IMR-90 (cell line): ENCODE data around the gene PAMR1. TPM values are rescaled to one million over a fixed set of nuclear protein-coding genes. Genes with fewer than 3 reads are reported as not detected.

Experiments
- ATAC-seq: fragments of 200-7000 bp; cut with Tn5 transposase; 2 replicates; pipeline ENCODE4 v1.9.1; 2020; ENCODE audit warnings: low read depth, mild to moderate bottlenecking, moderate library complexity
- BruUV-seq: library from RNA; stranded (reverse); fragments of 400-500 nt; replicated peaks from 2 replicates; lab custom pipeline; 2021; lab: Mats Ljungman, UMichigan
- CTCF ChIA-PET: fragments of 300-600 bp; formaldehyde crosslinking; extraction: SDS; loops from one replicate; lab custom pipeline; 2021; ENCODE audit warnings: antibody characterized with exemption; lab: Yijun Ruan, JAX
- POLR2A ChIA-PET: fragments of 300-600 bp; sonication (Branson Sonifier 250); formaldehyde crosslinking; loops from one replicate; lab custom pipeline; 2022; ENCODE audit warnings: antibody characterized with exemption; ENCODE audit not compliant: unreplicated experiment; lab: Charles Lee
- DNase-seq: peaks from one replicate; pipeline ENCODE4 v3.0.0; 2013
- H2AFZ ChIP-seq: replicated peaks from 2 replicates; pipeline ENCODE3; 2013; ENCODE audit warnings: low read length, mild to moderate bottlenecking; ENCODE audit not compliant: poor library complexity
- H2AK5ac ChIP-seq: 2 replicates; pipeline ENCODE4 v1.6.1; 2013; ENCODE audit warnings: low read depth, low read length, inconsistent platforms
- H2AK9ac ChIP-seq: replicated peaks from 2 replicates; pipeline ENCODE3; 2013; ENCODE audit warnings: mild to moderate bottlenecking, low read depth, low read length, moderate library complexity; ENCODE audit not compliant: poor library complexity
- H2BK120ac ChIP-seq: 2 replicates; pipeline ENCODE4 v1.6.1; 2013; ENCODE audit warnings: low read depth, low read length, inconsistent platforms
- H2BK15ac ChIP-seq: 3 replicates; pipeline ENCODE4 v1.6.1; 2013; ENCODE audit warnings: low read depth, low read length, inconsistent platforms
- H2BK20ac ChIP-seq: 2 replicates; pipeline ENCODE4 v1.6.1; 2013; ENCODE audit warnings: low read depth, mild to moderate bottlenecking, inconsistent platforms, low read length, moderate library complexity
- H2BK5ac ChIP-seq: 2 replicates; pipeline ENCODE4 v1.6.1; 2013; ENCODE audit warnings: mild to moderate bottlenecking, low read depth, low read length, inconsistent platforms; ENCODE audit not compliant: poor library complexity, severe bottlenecking
- H3K14ac ChIP-seq: replicated peaks from 2 replicates; pipeline ENCODE4 v1.6.1; 2013; ENCODE audit warnings: low read depth, low read length, inconsistent platforms
- H3K18ac ChIP-seq: 2 replicates; pipeline ENCODE4 v1.6.1; 2013; ENCODE audit warnings: low read depth, low read length, control low read depth
- H3K23ac ChIP-seq: 2 replicates; pipeline ENCODE4 v1.6.1; 2013; ENCODE audit warnings: low read depth, low read length, inconsistent platforms
- H3K27ac ChIP-seq: 2 replicates; pipeline ENCODE4 v1.5.1; 2013; ENCODE audit warnings: mild to moderate bottlenecking, control low read depth, low read length; ENCODE audit not compliant: insufficient read depth
- H3K27me3 ChIP-seq: 2 replicates; pipeline ENCODE4 v1.6.1; 2013; ENCODE audit warnings: low read length; ENCODE audit not compliant: control insufficient read depth, insufficient read depth
- H3K36me3 ChIP-seq: 2 replicates; pipeline ENCODE4 v1.6.1; 2013; ENCODE audit warnings: low read length, mixed read lengths; ENCODE audit not compliant: control insufficient read depth, insufficient read depth
- H3K4ac ChIP-seq: 2 replicates; pipeline ENCODE4 v1.6.1; 2013; ENCODE audit warnings: low read depth, low read length, inconsistent platforms
- H3K4me1 ChIP-seq: 2 replicates; pipeline ENCODE4 v1.6.1; 2013; ENCODE audit warnings: low read length, mixed read lengths; ENCODE audit not compliant: control insufficient read depth, insufficient read depth
- H3K4me2 ChIP-seq: 2 replicates; pipeline ENCODE4 v1.6.1; 2013; ENCODE audit warnings: low read depth, mild to moderate bottlenecking, control low read depth, low read length, moderate library complexity
- H3K4me3 ChIP-seq: 2 replicates; pipeline ENCODE4 v1.5.1; 2013; ENCODE audit warnings: low read depth, mild to moderate bottlenecking, control low read depth, low read length, moderate library complexity; ENCODE audit not compliant: insufficient read depth
- H3K56ac ChIP-seq: 2 replicates; pipeline ENCODE4 v1.6.1; 2013; ENCODE audit warnings: low read length, inconsistent platforms; ENCODE audit not compliant: insufficient read depth; ENCODE audit errors: extremely low read depth
- H3K79me1 ChIP-seq, 2 experiments: 2 replicates each; pipeline ENCODE4 v1.6.1; 2013; ENCODE audit warnings: low read length in 2 of 2, inconsistent platforms in 1 of 2, low read depth in 1 of 2
- H3K9ac ChIP-seq: 2 replicates; pipeline ENCODE4 v1.6.1; 2013; ENCODE audit warnings: low read depth, low read length, control low read depth
- H3K9me1 ChIP-seq: 2 replicates; pipeline ENCODE4 v1.6.1; 2013; ENCODE audit warnings: low read length, inconsistent platforms; ENCODE audit not compliant: insufficient read depth
- H3K9me3 ChIP-seq: 2 replicates; pipeline ENCODE4 v1.6.1; 2013; ENCODE audit warnings: low read length; ENCODE audit not compliant: control insufficient read depth, insufficient read depth
- H4K20me1 ChIP-seq: 2 replicates; pipeline ENCODE4 v1.6.1; 2013; ENCODE audit warnings: low read length, inconsistent platforms; ENCODE audit not compliant: insufficient read depth
- H4K5ac ChIP-seq: 2 replicates; pipeline ENCODE4 v1.6.1; 2013; ENCODE audit warnings: mild to moderate bottlenecking, low read depth, low read length, control low read depth
- H4K8ac ChIP-seq, 2 experiments: 2 replicates each; pipeline ENCODE4 v1.6.1; 2013; ENCODE audit warnings: low read depth in 2 of 2, low read length in 2 of 2, control low read depth in 1 of 2, inconsistent platforms in 1 of 2
- H4K91ac ChIP-seq: 2 replicates; pipeline ENCODE4 v1.6.1; 2013; ENCODE audit warnings: low read depth, low read length, inconsistent platforms; ENCODE audit not compliant: insufficient read depth
- BHLHE40 ChIP-seq: fragments of 150-350 bp; IDR thresholded peaks from 2 replicates; pipeline ENCODE4 v1.6.1; 2016; ENCODE audit warnings: mild to moderate bottlenecking, low read depth, low read length
- CEBPB ChIP-seq: IDR thresholded peaks from 2 replicates; pipeline ENCODE4 v1.6.1; 2012; ENCODE audit warnings: low read depth, low read length, improper control_type of control experiment
- CHD1 ChIP-seq: IDR thresholded peaks from 2 replicates; pipeline ENCODE4 v1.6.1; 2012; ENCODE audit warnings: low read depth, low read length, improper control_type of control experiment
- FOS ChIP-seq: fragments of 150-350 bp; IDR thresholded peaks from 2 replicates; pipeline ENCODE4 v1.6.1; 2016; ENCODE audit warnings: low read depth, low read length
- MAFK ChIP-seq: IDR thresholded peaks from 2 replicates; pipeline ENCODE4 v1.6.1; 2012; ENCODE audit warnings: low read depth, low read length, improper control_type of control experiment
- MAZ ChIP-seq: IDR thresholded peaks from 2 replicates; pipeline ENCODE4 v1.6.1; 2012; ENCODE audit warnings: low read depth, mild to moderate bottlenecking, low read length, improper control_type of control experiment, moderate library complexity, borderline replicate concordance
- MXI1 ChIP-seq: IDR thresholded peaks from 2 replicates; pipeline ENCODE4 v1.6.1; 2012; ENCODE audit warnings: low read depth, mild to moderate bottlenecking, low read length, moderate library complexity, borderline replicate concordance
- NFE2L2 ChIP-seq: fragments of 150-350 bp; IDR thresholded peaks from 2 replicates; pipeline ENCODE4 v1.6.1; 2016; ENCODE audit warnings: low read depth, mild to moderate bottlenecking, low read length
- POLR2A ChIP-seq: IDR thresholded peaks from 2 replicates; pipeline ENCODE4 v1.6.1; 2012; ENCODE audit warnings: mild to moderate bottlenecking, low read depth, low read length
- RAD21 ChIP-seq: IDR thresholded peaks from 2 replicates; pipeline ENCODE4 v1.6.1; 2012; ENCODE audit warnings: low read length, improper control_type of control experiment
- RCOR1 ChIP-seq: IDR thresholded peaks from 2 replicates; pipeline ENCODE4 v1.6.1; 2012; ENCODE audit warnings: mild to moderate bottlenecking, low read length, improper control_type of control experiment; ENCODE audit not compliant: insufficient replicate concordance
- RFX5 ChIP-seq: IDR thresholded peaks from 2 replicates; pipeline ENCODE4 v1.8.0; 2012; ENCODE audit warnings: low read depth, mild to moderate bottlenecking, low read length, moderate library complexity
- SMC3 ChIP-seq: fragments of 150-350 bp; IDR thresholded peaks from 2 replicates; pipeline ENCODE4 v1.6.1; 2016; ENCODE audit warnings: low read depth, mild to moderate bottlenecking, antibody characterized with exemption, low read length, moderate library complexity
- WGBS, 2 experiments: methylation state at CpG; one replicate each; pipeline versions ENCODE4 v1.1.5 to v1.1.7; 2013; ENCODE audit warnings: missing lambda C conversion rate in 2 of 2; ENCODE audit not compliant: insufficient read length in 1 of 2; ENCODE audit errors: extremely low coverage in 2 of 2; 5-methylcytosine and 5-hydroxymethylcytosine counted together
- dilution Hi-C: fragments of 300-500 bp; cut with HindIII; formaldehyde crosslinking; loops from one replicate; pipeline ENCODE4 v1.14.3; 2018; ENCODE audit warnings: low sequenced_read_pairs; ENCODE audit not compliant: unreplicated experiment
- in situ Hi-C: fragments of 300-500 bp; cut with MboI; formaldehyde crosslinking; loops from 3 replicates; pipeline ENCODE4 v1.14.3; 2019; ENCODE audit warnings: low sequenced_read_pairs, inconsistent platforms, mixed read lengths
- intact Hi-C: fragments of 100-400 bp; cut with micrococcal nuclease; formaldehyde crosslinking; loops from 2 replicates; pipeline ENCODE4 v1.10.0; 2022
- polyA plus RNA-seq, 3 experiments: library from polyadenylated mRNA; depleted of rRNA; stranded (reverse); fragments of >200 nt; gene quantifications; 2 replicates each; pipeline ENCODE4 v1.2.3, GENCODE V29; 2012; ENCODE audit warnings: low replicate concordance in 1 of 3
- total RNA-seq: library from RNA; depleted of rRNA; stranded (reverse); fragments of >200 nt; gene quantifications from 2 replicates; pipeline ENCODE4 v1.2.3, GENCODE V29; 2012
- TF ChIP-seq, protein P1 (sequence below): fragments of 150-350 bp; IDR thresholded peaks from 2 replicates; pipeline ENCODE4 v1.6.1; 2017; ENCODE audit warnings: mild to moderate bottlenecking, antibody characterized with exemption, low read length, low read depth
- TF ChIP-seq, protein P2 (sequence below): fragments of 150-350 bp; IDR thresholded peaks from 2 replicates; pipeline ENCODE4 v1.6.1; 2016; ENCODE audit warnings: low read depth, mild to moderate bottlenecking, low read length, moderate library complexity, borderline replicate concordance
- TF ChIP-seq, protein P3 (sequence below): conservative IDR thresholded peaks from 2 replicates; pipeline ENCODE4 v1.5.1; 2012; ENCODE audit warnings: mild to moderate bottlenecking, low read depth, low read length, improper control_type of control experiment

PAMR1 gene
- total and polyA plus RNA-seq, 2 of the 4 experiments (the other 2 are of a cell fraction): 70.7 to 80.7 TPM

DNA sequence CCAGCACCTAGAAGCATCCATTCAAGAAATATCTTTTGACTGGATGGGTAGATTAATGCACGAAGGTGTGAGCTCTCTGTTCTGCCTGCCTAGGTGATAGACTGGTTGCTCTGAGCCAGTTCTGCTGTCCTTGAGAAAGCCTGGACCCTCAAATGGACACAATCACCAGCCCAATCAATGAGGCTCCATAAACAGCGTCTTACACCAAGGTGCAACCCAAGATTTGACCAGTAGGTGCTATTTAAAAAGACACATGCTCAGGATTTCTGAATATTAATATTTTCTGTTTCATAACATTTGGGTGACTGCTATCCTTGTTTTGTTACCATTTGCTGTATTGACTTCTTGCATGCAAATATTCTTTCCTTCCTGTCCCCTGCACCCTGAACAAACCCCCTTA is 39.0 kb downstream of the PAMR1 start:
- Histone ChIP-seq H3K9ac (no peak overlapping the region; the same call in 1 of the 2 replicates), H4K8ac (peak overlapping the region; percentile 9 to 21; a peak in 1 of 4 replicates), H2BK5ac (no peak overlapping the region), H4K5ac (no peak overlapping the region), H2AFZ (no peak overlapping the region), H3K23ac (no peak overlapping the region), H3K27me3 (no peaks in the 10 kb centered on the region), H3K18ac (no peak overlapping the region), H3K4ac (no peak overlapping the region), H2AK5ac (peak overlapping the region; percentile 41; the same call in 1 of the 2 replicates), H2BK15ac (no peak overlapping the region; the same call in 2 of the 3 replicates), H3K4me3 (no peak overlapping the region), H4K20me1 (no peaks in the 10 kb centered on the region), H4K91ac (no peak overlapping the region), H3K27ac (no peak overlapping the region), H3K4me1 (peaks cover 20% of the 10 kb centered on the region), H3K79me1 (peaks cover 16 to 53% of the 10 kb centered on the region in 2 experiments), H2BK120ac (peak overlapping the region; percentile 72), H3K9me1 (peaks cover 19% of the 10 kb centered on the region), H3K4me2 (no peak overlapping the region), H2BK20ac (peak overlapping the region; percentile 24; the same call in 1 of the 2 replicates), H3K56ac (no peak overlapping the region), H3K9me3 (peaks cover 5% of the 10 kb centered on the region), H3K14ac (no peak overlapping the region), H2AK9ac (no peak overlapping the region), H3K36me3 (peaks cover 10% of the 10 kb centered on the region)
- no peak for ATAC-seq
- no TSS peak for BruUV-seq
- WGBS, 2 experiments: 80% methylated on average over 1 of the region's 2 CpGs; no CpG with 5 or more reads in 1 of the 2 experiments
- intact Hi-C loops: loop anchor here (2.0 to 10.0 kb wide), 3 partner anchors 176 to 336 kb away; partner anchors contain the start of gene TRIM44
- DNase-seq: no peak
- CTCF ChIA-PET: interaction anchor here (1.4 kb wide), 1 partner anchor 37 kb away, joined by 3 read pairs; no protein-coding TSS in a partner anchor
- in situ Hi-C loops: loop anchor here (10.0 kb wide), 1 partner anchor 778 kb away; no protein-coding TSS in a partner anchor
- TF ChIP-seq, protein P1, sequence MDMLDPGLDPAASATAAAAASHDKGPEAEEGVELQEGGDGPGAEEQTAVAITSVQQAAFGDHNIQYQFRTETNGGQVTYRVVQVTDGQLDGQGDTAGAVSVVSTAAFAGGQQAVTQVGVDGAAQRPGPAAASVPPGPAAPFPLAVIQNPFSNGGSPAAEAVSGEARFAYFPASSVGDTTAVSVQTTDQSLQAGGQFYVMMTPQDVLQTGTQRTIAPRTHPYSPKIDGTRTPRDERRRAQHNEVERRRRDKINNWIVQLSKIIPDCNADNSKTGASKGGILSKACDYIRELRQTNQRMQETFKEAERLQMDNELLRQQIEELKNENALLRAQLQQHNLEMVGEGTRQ: no peak
- TF ChIP-seq MAFK: no peak
- no peak for TF ChIP-seq CHD1
- TF ChIP-seq RCOR1: no peak
- TF ChIP-seq MXI1: no peak
- TF ChIP-seq, protein P2, sequence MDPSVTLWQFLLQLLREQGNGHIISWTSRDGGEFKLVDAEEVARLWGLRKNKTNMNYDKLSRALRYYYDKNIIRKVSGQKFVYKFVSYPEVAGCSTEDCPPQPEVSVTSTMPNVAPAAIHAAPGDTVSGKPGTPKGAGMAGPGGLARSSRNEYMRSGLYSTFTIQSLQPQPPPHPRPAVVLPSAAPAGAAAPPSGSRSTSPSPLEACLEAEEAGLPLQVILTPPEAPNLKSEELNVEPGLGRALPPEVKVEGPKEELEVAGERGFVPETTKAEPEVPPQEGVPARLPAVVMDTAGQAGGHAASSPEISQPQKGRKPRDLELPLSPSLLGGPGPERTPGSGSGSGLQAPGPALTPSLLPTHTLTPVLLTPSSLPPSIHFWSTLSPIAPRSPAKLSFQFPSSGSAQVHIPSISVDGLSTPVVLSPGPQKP: no peak
- TF ChIP-seq MAZ: no peak
- TF ChIP-seq, protein P3, sequence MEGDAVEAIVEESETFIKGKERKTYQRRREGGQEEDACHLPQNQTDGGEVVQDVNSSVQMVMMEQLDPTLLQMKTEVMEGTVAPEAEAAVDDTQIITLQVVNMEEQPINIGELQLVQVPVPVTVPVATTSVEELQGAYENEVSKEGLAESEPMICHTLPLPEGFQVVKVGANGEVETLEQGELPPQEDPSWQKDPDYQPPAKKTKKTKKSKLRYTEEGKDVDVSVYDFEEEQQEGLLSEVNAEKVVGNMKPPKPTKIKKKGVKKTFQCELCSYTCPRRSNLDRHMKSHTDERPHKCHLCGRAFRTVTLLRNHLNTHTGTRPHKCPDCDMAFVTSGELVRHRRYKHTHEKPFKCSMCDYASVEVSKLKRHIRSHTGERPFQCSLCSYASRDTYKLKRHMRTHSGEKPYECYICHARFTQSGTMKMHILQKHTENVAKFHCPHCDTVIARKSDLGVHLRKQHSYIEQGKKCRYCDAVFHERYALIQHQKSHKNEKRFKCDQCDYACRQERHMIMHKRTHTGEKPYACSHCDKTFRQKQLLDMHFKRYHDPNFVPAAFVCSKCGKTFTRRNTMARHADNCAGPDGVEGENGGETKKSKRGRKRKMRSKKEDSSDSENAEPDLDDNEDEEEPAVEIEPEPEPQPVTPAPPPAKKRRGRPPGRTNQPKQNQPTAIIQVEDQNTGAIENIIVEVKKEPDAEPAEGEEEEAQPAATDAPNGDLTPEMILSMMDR: no peak
- TF ChIP-seq FOS: no peak
- TF ChIP-seq CEBPB: no peak
- no peak for TF ChIP-seq SMC3
- no peak for TF ChIP-seq POLR2A
- TF ChIP-seq RAD21: no peak
- TF ChIP-seq BHLHE40: no peak
- no peak for TF ChIP-seq RFX5
- no peak for TF ChIP-seq NFE2L2
- POLR2A ChIA-PET: no interaction called here
- dilution Hi-C loops: no loop called here
